GM10248 (cell line): Measurements from ENCODE around the gene PIK3AP1.
A peak's percentile ranks its signal among the peaks of the same experiment; 100 is the strongest.

Experiments
- CTCF ChIA-PET: fragments of 300-600 bp; sonication (Branson Sonifier 250); formaldehyde crosslinking; extraction: SDS; loops from one replicate; lab custom pipeline; 2021; ENCODE audit warnings: antibody characterized with exemption; lab: Yijun Ruan, JAX
- POLR2A ChIA-PET: fragments of 350-650 bp; sonication (Branson Sonifier 250); formaldehyde crosslinking; extraction: SDS; loops from one replicate; lab custom pipeline; 2020; ENCODE audit warnings: antibody characterized with exemption; lab: Yijun Ruan, JAX
- DNase-seq: peaks from one replicate; pipeline ENCODE4 v3.0.0; 2012; ENCODE audit errors: extremely low spot score
- CTCF ChIP-seq: IDR thresholded peaks from 2 replicates; pipeline ENCODE4 v1.5.1; 2012; ENCODE audit warnings: mild to moderate bottlenecking, low read depth; ENCODE audit errors: extremely low read depth, missing control alignments, control extremely low read depth

PIK3AP1 gene

GRCh38 chr10:96671211-96671890 lies 49.0 kb downstream of the PIK3AP1 start:
- TF ChIP-seq CTCF, result no peak
- ChIA-PET POLR2A (no interaction called here), CTCF (interaction anchor here (1.0 to 4.1 kb wide), 4 partner anchors 21 to 46 kb away, joined by 3 to 17 read pairs (median 5); no protein-coding TSS in a partner anchor)
- DNase-seq, result no peak

GRCh38 chr10:96670786-96671185 lies 49.5 kb downstream of the PIK3AP1 start:
- no peak for DNase-seq
- CTCF ChIA-PET, result interaction anchor here (1.0 to 4.1 kb wide), 3 partner anchors 20 to 47 kb away, joined by 3 to 17 read pairs (median 5); no protein-coding TSS in a partner anchor

DNA sequence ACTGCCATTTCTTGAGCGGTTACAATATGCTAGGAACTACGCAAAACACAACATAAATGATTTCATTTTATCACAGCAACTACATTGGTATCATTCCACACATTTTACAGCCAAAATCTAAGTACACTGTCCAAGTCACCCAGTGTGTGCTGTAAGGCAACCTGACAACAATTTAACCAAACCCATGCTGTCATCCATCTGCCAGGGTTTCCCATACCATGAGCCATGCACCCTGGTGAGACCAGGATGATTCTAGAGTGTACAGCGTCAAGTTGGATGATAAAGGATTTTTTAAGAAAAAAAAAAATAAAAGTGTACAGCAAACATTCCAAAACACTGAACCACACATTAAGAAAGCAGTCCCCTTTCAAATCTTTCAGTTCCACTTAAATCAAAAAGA lies 52.9 kb downstream of the PIK3AP1 start:
- DNase-seq, result no peak
- no peak for TF ChIP-seq CTCF
- ChIA-PET CTCF (interaction anchor here (1.2 to 1.5 kb wide), 2 partner anchors 17 to 24 kb away, joined by 3 read pairs; no protein-coding TSS in a partner anchor), POLR2A (no interaction called here)

More at GRCh38 chr10:96670786-96671185, 49.5 kb downstream of the PIK3AP1 start:
- no peak for TF ChIP-seq CTCF
- POLR2A ChIA-PET, result no interaction called here

DNA sequence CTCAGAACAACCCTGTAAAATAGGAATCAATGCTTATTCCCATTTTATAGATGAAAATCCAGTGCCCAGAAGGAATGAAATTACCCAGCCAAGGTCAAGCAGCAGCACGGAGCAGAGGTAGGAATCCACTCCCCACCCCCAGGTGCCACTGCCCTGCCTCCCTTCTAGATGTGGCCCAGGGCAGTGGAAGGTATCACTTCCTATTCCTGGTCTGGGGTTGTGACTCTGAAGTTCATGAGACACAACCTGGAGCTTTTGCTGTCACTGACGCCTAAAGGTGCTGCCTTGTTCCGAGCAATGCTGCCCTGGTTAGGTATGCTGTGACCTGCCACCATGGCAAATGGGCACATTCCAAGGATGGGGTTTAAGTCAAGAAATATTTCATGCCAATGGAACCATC lies 53.6 kb downstream of the PIK3AP1 start:
- ChIA-PET POLR2A (no interaction called here), CTCF (interaction anchor here (0.8 to 1.5 kb wide), 4 partner anchors 10 to 23 kb away, joined by 3 read pairs; no protein-coding TSS in a partner anchor)
- peak; percentile 55 for DNase-seq
- TF ChIP-seq CTCF, result no peak

DNA sequence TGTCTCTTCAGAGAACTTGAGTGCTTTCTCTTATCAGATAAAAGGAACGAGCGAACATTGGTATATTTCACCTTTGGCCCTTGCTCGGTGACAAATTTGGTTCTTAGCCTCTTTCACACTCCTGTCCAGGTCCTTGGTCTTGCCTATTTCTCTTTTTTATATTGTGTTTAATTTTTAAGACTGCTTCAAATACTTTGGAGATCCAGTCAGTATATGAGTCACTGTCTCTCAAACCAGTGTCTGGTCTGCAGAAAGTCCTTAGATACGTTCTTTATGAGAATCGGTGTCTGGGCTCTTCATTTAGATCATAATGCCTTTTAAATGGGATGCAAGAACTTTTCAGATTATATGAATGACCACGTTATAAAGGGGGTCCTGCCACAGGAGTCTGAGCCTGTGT lies 55.0 kb downstream of the PIK3AP1 start:
- no peak for DNase-seq
- ChIA-PET POLR2A (no interaction called here), CTCF (interaction anchor here (1.6 to 1.9 kb wide), 2 partner anchors 8 to 9 kb away, joined by 5 to 7 read pairs; no protein-coding TSS in a partner anchor)
- no peak for TF ChIP-seq CTCF

DNA sequence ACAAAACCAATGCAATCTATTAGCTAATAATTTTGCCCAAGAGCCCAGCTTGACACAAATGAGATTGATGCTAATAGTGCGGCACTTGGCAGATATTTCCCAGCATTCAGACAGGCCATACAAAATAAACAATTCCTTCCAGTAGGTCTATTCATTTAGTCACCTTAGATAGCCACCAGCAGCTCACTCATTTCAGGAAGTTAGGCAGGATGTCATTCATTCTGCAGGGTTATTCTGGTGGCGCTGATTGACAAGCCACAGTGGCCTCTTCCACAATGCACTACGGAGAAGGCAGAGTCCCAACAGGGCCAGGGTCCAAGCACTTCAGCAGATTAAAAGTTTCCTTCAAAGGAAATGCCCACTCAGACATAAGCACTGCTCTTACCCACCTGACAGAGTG lies 55.8 kb downstream of the PIK3AP1 start:
- DNase-seq, result peak; percentile 48
- ChIA-PET CTCF (interaction anchor here (0.9 to 2.3 kb wide), 9 partner anchors 8 to 36 kb away, joined by 3 to 7 read pairs (median 5); no protein-coding TSS in a partner anchor), POLR2A (interaction anchor here (0.6 kb wide), 2 partner anchors 14 to 46 kb away, joined by 3 to 4 read pairs; no protein-coding TSS in a partner anchor)
- no peak for TF ChIP-seq CTCF
